Measurements from ENCODE around the gene IGSF22.

- TF ChIP-seq CTCF (IDR thresholded peaks at IDR 0.05; ENCODE audit: low read length), result no peak
- TF ChIP-seq EZH2 (optimal IDR thresholded peaks at IDR 0.05; ENCODE audit: low read depth, low read length), result no peak
- no peak for TF ChIP-seq EZH2phosphoT487 (IDR thresholded peaks at IDR 0.05; ENCODE audit: low read length)
Observed at GRCh38 chr11:18699848-18700261, 26.1 kb downstream of the IGSF22 start.
